ENCODE results near the gene C2orf68. TPM values are rescaled to one million over a fixed set of nuclear protein-coding genes. Genes with fewer than 3 reads are reported as not detected.
A peak's percentile ranks its signal among the peaks of the same experiment; 100 is the strongest.

C2orf68 gene
- total and polyA plus RNA-seq, 9 of the 15 experiments (the other 6 are each of a cell fraction or from before 2014, with no cell fraction given) = 22.1 to 50.0 (median 31.8) TPM

DNA sequence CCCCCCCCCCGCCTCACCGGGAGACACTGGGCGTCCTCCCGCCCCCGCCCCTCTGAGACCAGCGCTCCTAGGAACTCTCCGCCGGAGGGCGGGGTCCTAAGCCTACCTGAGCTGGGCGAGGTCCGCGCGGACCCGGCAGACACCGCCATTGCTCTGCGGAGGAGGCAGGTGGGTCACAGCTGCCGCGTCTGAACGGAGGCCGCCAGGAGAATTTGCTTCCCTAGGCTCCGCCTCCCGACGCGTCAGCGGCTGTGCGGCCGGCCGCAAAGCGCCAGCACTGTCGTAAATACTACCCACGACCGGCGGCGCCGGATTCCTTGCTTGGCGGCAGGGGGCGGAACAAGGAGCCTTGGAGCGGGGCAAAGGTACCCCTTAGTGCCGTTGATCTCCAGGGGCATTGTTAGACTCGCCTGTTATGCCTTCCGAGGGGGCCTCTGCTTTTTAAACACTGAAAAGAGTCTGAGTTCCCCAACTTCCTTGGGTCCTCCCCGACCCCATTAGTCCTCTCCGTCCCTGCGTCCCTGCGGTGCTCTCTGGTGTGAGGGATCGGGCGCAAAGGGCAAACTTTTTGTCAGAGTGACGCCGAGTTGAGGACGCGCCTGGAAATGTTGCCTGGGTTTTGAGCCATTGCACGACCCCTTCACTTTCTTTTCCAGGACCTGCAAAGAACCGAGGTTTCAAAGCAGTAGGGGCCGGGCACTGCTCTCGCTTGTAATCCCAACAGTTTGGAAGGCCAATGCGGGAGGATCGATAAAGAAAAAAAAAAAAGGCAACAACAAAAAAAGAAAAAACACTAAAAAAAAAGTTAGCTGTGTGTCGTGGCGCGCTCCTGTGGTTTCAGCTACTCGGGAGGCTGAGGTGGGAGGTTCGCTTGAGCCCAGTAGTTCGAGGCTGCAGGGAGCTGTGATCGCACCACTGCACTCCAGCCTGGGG lies 50.3 kb downstream of the C2orf68 start, which contains the start of gene GGCX (continued):
- TF ChIP-seq TAF9B (IDR thresholded peaks at IDR 0.05; ENCODE audit: partially characterized antibody) (peak; percentile 62), GTF2F1 (IDR thresholded peaks at IDR 0.05; ENCODE audit: low read depth, low read length) (peak; percentile 41; the same call in 1 of the 2 replicates), MEF2D (tag; conservative IDR thresholded peaks at IDR 0.05; ENCODE audit: low read depth) (no peak), POLR2A (conservative IDR thresholded peaks at IDR 0.05) (peak; percentile 95), PHF20 (IDR thresholded peaks at IDR 0.05; ENCODE audit: partially characterized antibody) (peak; percentile 0), SUPT5H (IDR thresholded peaks at IDR 0.05) (peak; percentile 93), MECOM (CRISPR knock-in tag; IDR thresholded peaks at IDR 0.05) (0 out of 2 replicates have a peak, but pooled peaks have one; percentile 32), CREBBP (IDR thresholded peaks at IDR 0.05; ENCODE audit: low read depth, low read length) (no peak), RBFOX2 (IDR thresholded peaks at IDR 0.05; ENCODE audit: low read depth, low read length) (peak; percentile 93), PML (IDR thresholded peaks at IDR 0.05; ENCODE audit: low read length) (peak; percentile 82; the same call in 1 of the 2 replicates), ZNF830 (CRISPR knock-in tag; IDR thresholded peaks at IDR 0.05) (no peak), C11orf30 (IDR thresholded peaks at IDR 0.05; ENCODE audit: low read depth) (peak; percentile 89), ARNT (IDR thresholded peaks at IDR 0.05) (peak in 1 of 2 experiments; percentile 60; a peak in 1 of 4 replicates), RB1 (IDR thresholded peaks at IDR 0.05; ENCODE audit: low read depth) (peak; percentile 65; the same call in 1 of the 2 replicates), CBX1 (IDR thresholded peaks at IDR 0.05; ENCODE audit: low read depth) (peak; percentile 52), BRD9 (IDR thresholded peaks at IDR 0.05; ENCODE audit: low read depth, partially characterized antibody) (peak; percentile 49), SP1 (CRISPR knock-in tag; IDR thresholded peaks at IDR 0.05) (peak; percentile 62), ZNF3 (CRISPR knock-in tag; IDR thresholded peaks at IDR 0.05) (no peak)
